GM12878 (cell line): ENCODE measurements around the gene POLR3E. TPM values are rescaled to one million over a fixed set of nuclear protein-coding genes. Genes with fewer than 3 reads are reported as not detected.

ENCODE experiments used
- ATAC-seq: fragments of 200-7000 bp; cut with Tn5 transposase; 3 replicates; pipeline ENCODE4 v1.9.1; 2020; ENCODE audit warnings: mild to moderate bottlenecking, moderate library complexity
- BruUV-seq: library from RNA; stranded (reverse); fragments of 400-500 nt; replicated peaks from 2 replicates; lab custom pipeline; 2021; lab: Mats Ljungman, UMichigan
- CTCF ChIA-PET: fragments of 300-600 bp; sonication (Branson Sonifier 250); formaldehyde crosslinking; extraction: SDS; loops from one replicate; lab custom pipeline; 2021; ENCODE audit warnings: inconsistent platforms; lab: Yijun Ruan, JAX
- POLR2A ChIA-PET: fragments of 350-600 bp; formaldehyde crosslinking; extraction: SDS; loops from one replicate; lab custom pipeline; 2021; ENCODE audit warnings: inconsistent platforms; lab: Charles Lee
- RAD21 ChIA-PET: fragments of 300-600 bp; sonication (Branson Sonifier 250); formaldehyde crosslinking; loops from one replicate; lab custom pipeline; 2023; ENCODE audit warnings: antibody characterized with exemption; ENCODE audit not compliant: unreplicated experiment; lab: Charles Lee
- SMC1A ChIA-PET: fragments of 300-600 bp; sonication (Branson Sonifier 250); formaldehyde crosslinking; loops from one replicate; lab custom pipeline; 2023; ENCODE audit not compliant: unreplicated experiment, uncharacterized antibody; lab: Charles Lee
- DNase-seq: peaks from one replicate; pipeline ENCODE4 v3.0.0-alpha.2; 2011; ENCODE audit warnings: low read depth, low spot score
- FAIRE-seq: peaks from 3 replicates; lab custom pipeline; 2011; peaks lifted over from hg19 to GRCh38; lab: Jason Lieb, UNC
- H2AFZ ChIP-seq: 2 replicates; pipeline ENCODE4 v1.6.0; 2011; ENCODE audit warnings: low read depth, low read length, control low read depth; ENCODE audit not compliant: control insufficient read depth
- H3K27ac ChIP-seq: 2 replicates; pipeline ENCODE4 v1.5.1; 2011; ENCODE audit warnings: control low read depth; ENCODE audit not compliant: control insufficient read depth, insufficient read depth
- H3K27me3 ChIP-seq, 2 experiments: replicated peaks in 1 of 2; 2 replicates each; pipeline versions ENCODE4 v1.6.0 to v1.6.1; 2011; ENCODE audit warnings: low read length in 1 of 2; ENCODE audit not compliant: control insufficient read depth in 2 of 2, insufficient read depth in 2 of 2
- H3K36me3 ChIP-seq, 2 experiments: 2 replicates each; pipeline ENCODE4 v1.5.1; 2011; ENCODE audit warnings: low read length in 1 of 2; ENCODE audit not compliant: control insufficient read depth in 2 of 2, insufficient read depth in 2 of 2
- H3K4me1 ChIP-seq: 2 replicates; pipeline ENCODE4 v1.6.1; 2011; ENCODE audit warnings: mild to moderate bottlenecking, low read length, moderate library complexity, mixed read lengths; ENCODE audit not compliant: control insufficient read depth, insufficient read depth
- H3K4me2 ChIP-seq: 2 replicates; pipeline ENCODE4 v1.6.0; 2011; ENCODE audit warnings: control low read depth; ENCODE audit not compliant: control insufficient read depth, insufficient read depth
- H3K4me3 ChIP-seq: fragments of 200-600 bp; sonication (generic); 2 replicates; pipeline ENCODE4 v1.5.1; 2016
- H3K79me2 ChIP-seq: 2 replicates; pipeline ENCODE4 v1.6.0; 2011; ENCODE audit warnings: low read length; ENCODE audit not compliant: control insufficient read depth, insufficient read depth
- H3K9ac ChIP-seq: 2 replicates; pipeline ENCODE4 v1.8.0; 2011; ENCODE audit warnings: low read length, control low read depth, mixed read lengths; ENCODE audit not compliant: control insufficient read depth, insufficient read depth
- H3K9me3 ChIP-seq: replicated peaks from 3 replicates; pipeline ENCODE4 v1.5.1; 2011; ENCODE audit warnings: mild to moderate bottlenecking, low read length; ENCODE audit not compliant: control insufficient read depth, insufficient read depth
- H4K20me1 ChIP-seq: 2 replicates; pipeline ENCODE4 v1.6.0; 2011; ENCODE audit not compliant: control insufficient read depth, insufficient read depth
- BCL11A ChIP-seq: IDR thresholded peaks from 2 replicates; pipeline ENCODE4 v1.6.1; 2011; ENCODE audit warnings: low read depth, low read length
- CBX5 ChIP-seq: sonication (generic); IDR thresholded peaks from 2 replicates; pipeline ENCODE4 v1.6.1; 2016; ENCODE audit warnings: low read depth, moderate library complexity, mild to moderate bottlenecking, inconsistent platforms
- CEBPB ChIP-seq, 2 experiments: fragments of 150-350 bp in 1 of 2; IDR thresholded peaks; 2 replicates each; pipeline ENCODE4 v1.6.1; 2012 to 2014; ENCODE audit warnings: low read depth in 2 of 2, low read length in 2 of 2, borderline replicate concordance in 1 of 2, inconsistent platforms in 1 of 2
- CHD2 ChIP-seq: IDR thresholded peaks from 2 replicates; pipeline ENCODE4 v1.6.1; 2011; ENCODE audit warnings: low read depth, low read length, improper control_type of control experiment, borderline replicate concordance
- MYB ChIP-seq: fragments of 150-350 bp; IDR thresholded peaks from 2 replicates; pipeline ENCODE4 v1.6.1; 2014; ENCODE audit warnings: mild to moderate bottlenecking, low read depth, low read length, borderline replicate concordance
- NRF1 ChIP-seq: conservative IDR thresholded peaks from 2 replicates; pipeline ENCODE4 v1.6.1; 2011; ENCODE audit warnings: mild to moderate bottlenecking, low read depth, low read length, improper control_type of control experiment
- ZSCAN29 ChIP-seq: fragments of 450-650 bp; IDR thresholded peaks from 2 replicates; pipeline ENCODE4 v1.6.1; 2017; ENCODE audit warnings: mild to moderate bottlenecking, moderate library complexity
- WGBS: methylation state at CpG from one replicate; pipeline ENCODE4 v1.1.6; 2016; ENCODE audit warnings: low lambda C conversion rate; ENCODE audit not compliant: insufficient replicate concordance, insufficient coverage; ENCODE audit errors: missing lambda C conversion rate; 5-methylcytosine and 5-hydroxymethylcytosine counted together
- in situ Hi-C: fragments of 300-500 bp; cut with MboI; formaldehyde crosslinking; loops from 9 replicates; pipeline ENCODE4 v1.14.3; 2018; ENCODE audit warnings: mixed read lengths
- intact Hi-C: fragments of 100-400 bp; cut with micrococcal nuclease; formaldehyde crosslinking; loops from one replicate; pipeline ENCODE4 v1.14.2; 2022; ENCODE audit not compliant: unreplicated experiment
- polyA plus RNA-seq, 11 experiments: library from polyadenylated mRNA; depleted of rRNA in 4 of 11; unstranded in 6 of 11; stranded (reverse) in 5 of 11; fragments of >200 nt; fragmentation: Nextera tagmentation in 4 of 11; fragmentation: Illumina TruSeq in 1 of 11; extraction: Ambion mirVana in 4 of 11; extraction: Trizol in 1 of 11; gene quantifications; 1 replicate in 1 of 11; 2 replicates in 10 of 11; pipeline versions ENCODE4 v1.2.1 to v1.2.3, GENCODE V29; 2011 to 2016; ENCODE audit warnings: inconsistent platforms in 2 of 11, missing spikeins in 2 of 11, low read depth in 1 of 11
- total RNA-seq, 4 experiments: library from RNA; depleted of rRNA in 3 of 4; stranded (reverse); fragments of >200 nt in 3 of 4; fragmentation: Illumina TruSeq in 1 of 4; extraction: Trizol in 1 of 4; gene quantifications; 2 replicates each; pipeline versions ENCODE4 v1.2.1 to v1.2.3, GENCODE V29; 2013 to 2021
- TF ChIP-seq, protein P1 (sequence below): fragments of 450-650 bp; IDR thresholded peaks from 2 replicates; pipeline ENCODE4 v1.6.1; 2014; ENCODE audit warnings: mild to moderate bottlenecking
- TF ChIP-seq, protein P2 (sequence below): fragments of 450-650 bp; IDR thresholded peaks from 2 replicates; pipeline ENCODE4 v1.6.1; 2016; ENCODE audit warnings: mild to moderate bottlenecking
- TF ChIP-seq, protein P3 (sequence below): fragments of 450-650 bp; IDR thresholded peaks from 2 replicates; pipeline ENCODE4 v1.6.1; 2017; ENCODE audit warnings: mild to moderate bottlenecking, moderate library complexity
- TF ChIP-seq, protein P4 (sequence below): IDR thresholded peaks from 2 replicates; pipeline ENCODE4 v1.6.1; 2011; ENCODE audit warnings: low read depth, low read length, improper control_type of control experiment, borderline replicate concordance

The POLR3E gene
- total and polyA plus RNA-seq, 10 of the 15 experiments (the other 5 are each of a cell fraction or from before 2014, with no cell fraction given): 11.1 to 79.5 (median 39.7) TPM

DNA sequence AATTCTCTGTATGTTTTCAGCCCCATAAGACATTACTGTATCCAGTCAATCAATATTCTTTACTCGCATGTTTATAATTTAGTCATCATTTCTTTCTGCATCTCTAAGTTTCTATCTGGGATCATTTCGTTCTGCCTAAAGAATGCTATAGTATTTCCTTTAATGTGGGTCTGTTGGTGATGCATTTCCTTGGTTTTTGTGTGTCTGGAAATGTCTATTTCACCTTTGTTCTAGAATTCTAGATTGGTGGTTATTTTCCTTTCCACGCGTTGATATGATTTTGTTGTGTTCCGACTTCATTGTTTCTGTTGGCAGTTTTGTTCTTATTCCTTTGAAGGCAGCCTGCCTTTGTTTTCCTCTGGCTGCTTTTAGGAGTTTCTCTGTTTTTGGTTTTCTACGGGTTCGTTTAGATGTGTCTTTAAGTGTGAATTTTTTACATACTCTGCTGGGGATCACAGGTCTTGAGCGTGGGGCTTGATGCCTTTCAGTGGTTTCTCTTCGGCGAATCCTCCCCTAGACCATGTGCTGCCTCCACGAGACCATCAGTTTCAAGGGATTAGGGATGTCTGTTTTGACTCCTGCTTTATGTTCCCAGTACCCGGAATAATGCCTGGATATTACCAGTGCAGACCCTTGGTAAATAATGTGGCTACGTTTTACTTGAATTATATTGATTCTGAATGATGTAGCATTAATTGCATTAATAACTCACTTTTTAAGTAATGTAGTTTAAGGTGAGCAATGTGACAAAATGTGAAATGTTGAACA is 23.5 kb downstream of the POLR3E start:
- Histone ChIP-seq H3K9me3 (no peaks in the 10 kb centered on the region), H4K20me1 (no peaks in the 10 kb centered on the region), H2AFZ (no peak overlapping the region), H3K9ac (no peak overlapping the region), H3K36me3 (peaks cover 19 to 44% of the 10 kb centered on the region in 2 experiments), H3K4me2 (no peak overlapping the region), H3K4me1 (no peaks in the 10 kb centered on the region), H3K27me3 (no peaks in the 10 kb centered on the region), H3K79me2 (0 out of 2 replicates have a peak, but pooled peaks cover 2% of the 10 kb centered on the region), H3K27ac (no peak overlapping the region), H3K4me3 (no peak overlapping the region)
- RAD21 ChIA-PET: interaction anchor here (0.7 to 1.6 kb wide), 7 partner anchors 20 to 1164 kb away, joined by 3 to 7 read pairs (median 5); no protein-coding TSS in a partner anchor
- CTCF ChIA-PET: interaction anchor here (0.5 to 3.9 kb wide), 14 partner anchors 9 to 1163 kb away, joined by 3 to 20 read pairs (median 4); no protein-coding TSS in a partner anchor
- SMC1A ChIA-PET: interaction anchor here (0.6 to 1.1 kb wide), 7 partner anchors 18 to 1132 kb away, joined by 3 to 4 read pairs (median 3); no protein-coding TSS in a partner anchor
- TF ChIP-seq, protein P1, sequence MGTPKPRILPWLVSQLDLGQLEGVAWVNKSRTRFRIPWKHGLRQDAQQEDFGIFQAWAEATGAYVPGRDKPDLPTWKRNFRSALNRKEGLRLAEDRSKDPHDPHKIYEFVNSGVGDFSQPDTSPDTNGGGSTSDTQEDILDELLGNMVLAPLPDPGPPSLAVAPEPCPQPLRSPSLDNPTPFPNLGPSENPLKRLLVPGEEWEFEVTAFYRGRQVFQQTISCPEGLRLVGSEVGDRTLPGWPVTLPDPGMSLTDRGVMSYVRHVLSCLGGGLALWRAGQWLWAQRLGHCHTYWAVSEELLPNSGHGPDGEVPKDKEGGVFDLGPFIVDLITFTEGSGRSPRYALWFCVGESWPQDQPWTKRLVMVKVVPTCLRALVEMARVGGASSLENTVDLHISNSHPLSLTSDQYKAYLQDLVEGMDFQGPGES: no peak
- no peak for TF ChIP-seq CBX5
- TF ChIP-seq, protein P2, sequence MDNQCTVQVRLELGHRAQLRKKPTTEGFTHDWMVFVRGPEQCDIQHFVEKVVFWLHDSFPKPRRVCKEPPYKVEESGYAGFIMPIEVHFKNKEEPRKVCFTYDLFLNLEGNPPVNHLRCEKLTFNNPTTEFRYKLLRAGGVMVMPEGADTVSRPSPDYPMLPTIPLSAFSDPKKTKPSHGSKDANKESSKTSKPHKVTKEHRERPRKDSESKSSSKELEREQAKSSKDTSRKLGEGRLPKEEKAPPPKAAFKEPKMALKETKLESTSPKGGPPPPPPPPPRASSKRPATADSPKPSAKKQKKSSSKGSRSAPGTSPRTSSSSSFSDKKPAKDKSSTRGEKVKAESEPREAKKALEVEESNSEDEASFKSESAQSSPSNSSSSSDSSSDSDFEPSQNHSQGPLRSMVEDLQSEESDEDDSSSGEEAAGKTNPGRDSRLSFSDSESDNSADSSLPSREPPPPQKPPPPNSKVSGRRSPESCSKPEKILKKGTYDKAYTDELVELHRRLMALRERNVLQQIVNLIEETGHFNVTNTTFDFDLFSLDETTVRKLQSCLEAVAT: no peak
- TF ChIP-seq BCL11A: no peak
- no peak for TF ChIP-seq CEBPB (IDR thresholded peaks at IDR 0.05; ENCODE audit: borderline replicate concordance in 1 of 2, low read depth in 2 of 2, low read length in 2 of 2)
- TF ChIP-seq CHD2: no peak
- no peak for TF ChIP-seq NRF1
- no peak for TF ChIP-seq ZSCAN29
- TF ChIP-seq, protein P3, sequence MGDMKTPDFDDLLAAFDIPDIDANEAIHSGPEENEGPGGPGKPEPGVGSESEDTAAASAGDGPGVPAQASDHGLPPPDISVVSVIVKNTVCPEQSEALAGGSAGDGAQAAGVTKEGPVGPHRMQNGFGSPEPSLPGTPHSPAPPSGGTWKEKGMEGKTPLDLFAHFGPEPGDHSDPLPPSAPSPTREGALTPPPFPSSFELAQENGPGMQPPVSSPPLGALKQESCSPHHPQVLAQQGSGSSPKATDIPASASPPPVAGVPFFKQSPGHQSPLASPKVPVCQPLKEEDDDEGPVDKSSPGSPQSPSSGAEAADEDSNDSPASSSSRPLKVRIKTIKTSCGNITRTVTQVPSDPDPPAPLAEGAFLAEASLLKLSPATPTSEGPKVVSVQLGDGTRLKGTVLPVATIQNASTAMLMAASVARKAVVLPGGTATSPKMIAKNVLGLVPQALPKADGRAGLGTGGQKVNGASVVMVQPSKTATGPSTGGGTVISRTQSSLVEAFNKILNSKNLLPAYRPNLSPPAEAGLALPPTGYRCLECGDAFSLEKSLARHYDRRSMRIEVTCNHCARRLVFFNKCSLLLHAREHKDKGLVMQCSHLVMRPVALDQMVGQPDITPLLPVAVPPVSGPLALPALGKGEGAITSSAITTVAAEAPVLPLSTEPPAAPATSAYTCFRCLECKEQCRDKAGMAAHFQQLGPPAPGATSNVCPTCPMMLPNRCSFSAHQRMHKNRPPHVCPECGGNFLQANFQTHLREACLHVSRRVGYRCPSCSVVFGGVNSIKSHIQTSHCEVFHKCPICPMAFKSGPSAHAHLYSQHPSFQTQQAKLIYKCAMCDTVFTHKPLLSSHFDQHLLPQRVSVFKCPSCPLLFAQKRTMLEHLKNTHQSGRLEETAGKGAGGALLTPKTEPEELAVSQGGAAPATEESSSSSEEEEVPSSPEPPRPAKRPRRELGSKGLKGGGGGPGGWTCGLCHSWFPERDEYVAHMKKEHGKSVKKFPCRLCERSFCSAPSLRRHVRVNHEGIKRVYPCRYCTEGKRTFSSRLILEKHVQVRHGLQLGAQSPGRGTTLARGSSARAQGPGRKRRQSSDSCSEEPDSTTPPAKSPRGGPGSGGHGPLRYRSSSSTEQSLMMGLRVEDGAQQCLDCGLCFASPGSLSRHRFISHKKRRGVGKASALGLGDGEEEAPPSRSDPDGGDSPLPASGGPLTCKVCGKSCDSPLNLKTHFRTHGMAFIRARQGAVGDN: no peak
- no peak for TF ChIP-seq MYB
- TF ChIP-seq, protein P4, sequence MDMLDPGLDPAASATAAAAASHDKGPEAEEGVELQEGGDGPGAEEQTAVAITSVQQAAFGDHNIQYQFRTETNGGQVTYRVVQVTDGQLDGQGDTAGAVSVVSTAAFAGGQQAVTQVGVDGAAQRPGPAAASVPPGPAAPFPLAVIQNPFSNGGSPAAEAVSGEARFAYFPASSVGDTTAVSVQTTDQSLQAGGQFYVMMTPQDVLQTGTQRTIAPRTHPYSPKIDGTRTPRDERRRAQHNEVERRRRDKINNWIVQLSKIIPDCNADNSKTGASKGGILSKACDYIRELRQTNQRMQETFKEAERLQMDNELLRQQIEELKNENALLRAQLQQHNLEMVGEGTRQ: no peak
- TSS peak; percentile 27 for BruUV-seq
- in situ Hi-C loops (loop anchor here (10.0 to 25.0 kb wide), 5 partner anchors 242 to 1166 kb away; partner anchors contain the start of genes DNAH3 and LDAF1), intact Hi-C loops (loop anchor here (5.0 kb wide), 2 partner anchors 52 to 1163 kb away; partner anchors contain the start of genes CDR2 and LDAF1)
- WGBS: 79% methylated on average over 13 of the region's 13 CpGs
- no peak for ATAC-seq
- no peak for FAIRE-seq
- no peak for DNase-seq
- POLR2A ChIA-PET: interaction anchor here (0.5 kb wide), 1 partner anchor 800 kb away, joined by 4 read pairs; no protein-coding TSS in a partner anchor
